ENCODE data around the gene MEIS3.

Gene MEIS3

GRCh38 chr19:47418692-47419029, 666 bp downstream of the MEIS3 start (continued):
- TF ChIP-seq HIC1 (tag by site-specific recombination; IDR thresholded peaks at IDR 0.05) (0 out of 2 replicates have a peak, but pooled peaks have one; percentile 20), ZNF785 (tag by site-specific recombination; IDR thresholded peaks at IDR 0.05) (no peak), SALL2 (tag by site-specific recombination; IDR thresholded peaks at IDR 0.05; ENCODE audit: borderline replicate concordance) (no peak), BCL11B (tag by site-specific recombination; IDR thresholded peaks at IDR 0.05; ENCODE audit: low read depth) (peak; percentile 52; the same call in 1 of the 2 replicates), MZF1 (tag by site-specific recombination; IDR thresholded peaks at IDR 0.05; ENCODE audit: borderline replicate concordance) (no peak), ZNF138 (tag by site-specific recombination; IDR thresholded peaks at IDR 0.05; ENCODE audit: borderline replicate concordance) (no peak), ZSCAN30 (tag by site-specific recombination; IDR thresholded peaks at IDR 0.05) (no peak), ZNF248 (tag by site-specific recombination; IDR thresholded peaks at IDR 0.05) (peak; percentile 70; the same call in 1 of the 2 replicates), ZNF184 (tag by site-specific recombination; IDR thresholded peaks at IDR 0.05) (no peak), ZNF19 (tag by site-specific recombination; IDR thresholded peaks at IDR 0.05; ENCODE audit: low read depth) (no peak), TRIM28 (IDR thresholded peaks at IDR 0.05; ENCODE audit: borderline replicate concordance, low read length) (no peak), ZBTB17 (tag by site-specific recombination; IDR thresholded peaks at IDR 0.05) (peak; percentile 20; the same call in 1 of the 2 replicates), ZNF792 (tag by site-specific recombination; IDR thresholded peaks at IDR 0.05) (no peak), SCRT1 (tag by site-specific recombination; IDR thresholded peaks at IDR 0.05; ENCODE audit: borderline replicate concordance) (no peak), IKZF3 (tag by site-specific recombination; IDR thresholded peaks at IDR 0.05) (no peak), ZNF223 (tag by site-specific recombination; IDR thresholded peaks at IDR 0.05) (0 out of 2 replicates have a peak, but pooled peaks have one; percentile 11), SP7 (tag by site-specific recombination; IDR thresholded peaks at IDR 0.05) (no peak), ZNF518A (tag by site-specific recombination; conservative IDR thresholded peaks at IDR 0.05; ENCODE audit: low read depth) (no peak), SP2 (tag by site-specific recombination; IDR thresholded peaks at IDR 0.05) (peak; percentile 21; the same call in 1 of the 2 replicates), ZNF776 (tag by site-specific recombination; IDR thresholded peaks at IDR 0.05; ENCODE audit: borderline replicate concordance) (no peak), ZNF843 (tag by site-specific recombination; IDR thresholded peaks at IDR 0.05) (0 out of 2 replicates have a peak, but pooled peaks have one; percentile 31), ZNF629 (tag by site-specific recombination; IDR thresholded peaks at IDR 0.05) (no peak), ZNF24 (tag by site-specific recombination; IDR thresholded peaks at IDR 0.05) (no peak), KLF16 (tag by site-specific recombination; IDR thresholded peaks at IDR 0.05) (peak; percentile 52; the same call in 1 of the 2 replicates), ZBTB44 (tag by site-specific recombination; IDR thresholded peaks at IDR 0.05) (no peak), WT1 (tag by site-specific recombination; IDR thresholded peaks at IDR 0.05) (peak; percentile 49), ZNF560 (tag by site-specific recombination; IDR thresholded peaks at IDR 0.05; ENCODE audit: borderline replicate concordance) (no peak), ZNF335 (tag by site-specific recombination; conservative IDR thresholded peaks at IDR 0.05) (peak; percentile 57), ZNF624 (tag by site-specific recombination; IDR thresholded peaks at IDR 0.05) (no peak), ZNF488 (tag by site-specific recombination; IDR thresholded peaks at IDR 0.05) (no peak), ZNF324 (tag by site-specific recombination; IDR thresholded peaks at IDR 0.05) (no peak)

All from HEK293 (cell line).